Measurements from ENCODE around the gene SLC4A2.
A peak's percentile ranks its signal among the peaks of the same experiment; 100 is the strongest.

Gene SLC4A2

GRCh38 chr7:151087245-151088018 is 28.0 kb downstream of the SLC4A2 start (continued):
- TF ChIP-seq, protein P1, sequence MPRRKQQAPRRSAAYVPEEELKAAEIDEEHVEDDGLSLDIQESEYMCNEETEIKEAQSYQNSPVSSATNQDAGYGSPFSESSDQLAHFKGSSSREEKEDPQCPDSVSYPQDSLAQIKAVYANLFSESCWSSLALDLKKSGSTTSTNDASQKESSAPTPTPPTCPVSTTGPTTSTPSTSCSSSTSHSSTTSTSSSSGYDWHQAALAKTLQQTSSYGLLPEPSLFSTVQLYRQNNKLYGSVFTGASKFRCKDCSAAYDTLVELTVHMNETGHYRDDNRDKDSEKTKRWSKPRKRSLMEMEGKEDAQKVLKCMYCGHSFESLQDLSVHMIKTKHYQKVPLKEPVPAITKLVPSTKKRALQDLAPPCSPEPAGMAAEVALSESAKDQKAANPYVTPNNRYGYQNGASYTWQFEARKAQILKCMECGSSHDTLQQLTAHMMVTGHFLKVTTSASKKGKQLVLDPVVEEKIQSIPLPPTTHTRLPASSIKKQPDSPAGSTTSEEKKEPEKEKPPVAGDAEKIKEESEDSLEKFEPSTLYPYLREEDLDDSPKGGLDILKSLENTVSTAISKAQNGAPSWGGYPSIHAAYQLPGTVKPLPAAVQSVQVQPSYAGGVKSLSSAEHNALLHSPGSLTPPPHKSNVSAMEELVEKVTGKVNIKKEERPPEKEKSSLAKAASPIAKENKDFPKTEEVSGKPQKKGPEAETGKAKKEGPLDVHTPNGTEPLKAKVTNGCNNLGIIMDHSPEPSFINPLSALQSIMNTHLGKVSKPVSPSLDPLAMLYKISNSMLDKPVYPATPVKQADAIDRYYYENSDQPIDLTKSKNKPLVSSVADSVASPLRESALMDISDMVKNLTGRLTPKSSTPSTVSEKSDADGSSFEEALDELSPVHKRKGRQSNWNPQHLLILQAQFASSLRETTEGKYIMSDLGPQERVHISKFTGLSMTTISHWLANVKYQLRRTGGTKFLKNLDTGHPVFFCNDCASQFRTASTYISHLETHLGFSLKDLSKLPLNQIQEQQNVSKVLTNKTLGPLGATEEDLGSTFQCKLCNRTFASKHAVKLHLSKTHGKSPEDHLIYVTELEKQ (tag by site-specific recombination; IDR thresholded peaks at IDR 0.05; ENCODE audit: borderline replicate concordance), result no peak
- no peak for TF ChIP-seq ATF2 (tag by site-specific recombination; IDR thresholded peaks at IDR 0.05; ENCODE audit: low read depth)
- TF ChIP-seq ZNF362 (tag by site-specific recombination; IDR thresholded peaks at IDR 0.05), result no peak
- TF ChIP-seq ZNF292 (tag by site-specific recombination; IDR thresholded peaks at IDR 0.05; ENCODE audit: borderline replicate concordance, low read depth), result no peak
- no peak for TF ChIP-seq ZNF366 (tag by site-specific recombination; conservative IDR thresholded peaks at IDR 0.05)
- no peak; the same call in 1 of the 2 replicates for TF ChIP-seq ZNF629 (tag by site-specific recombination; IDR thresholded peaks at IDR 0.05)
- peak; percentile 96; the same call in 1 of the 2 replicates for TF ChIP-seq ZBTB20 (tag by site-specific recombination; IDR thresholded peaks at IDR 0.05)
- TF ChIP-seq ZNF2 (tag by site-specific recombination; IDR thresholded peaks at IDR 0.05), result peak; percentile 28; the same call in 1 of the 2 replicates
- peak; percentile 80 for TF ChIP-seq KLF9 (tag by site-specific recombination; IDR thresholded peaks at IDR 0.05; ENCODE audit: low read depth)
- 0 out of 2 replicates have a peak, but pooled peaks have one; percentile 3 for TF ChIP-seq KLF7 (tag by site-specific recombination; IDR thresholded peaks at IDR 0.05; ENCODE audit: borderline replicate concordance)
- TF ChIP-seq ZNF600 (tag by site-specific recombination; IDR thresholded peaks at IDR 0.05), result peak; percentile 81; the same call in 1 of the 2 replicates
- TF ChIP-seq ZNF792 (tag by site-specific recombination; IDR thresholded peaks at IDR 0.05), result no peak
- no peak for TF ChIP-seq ZNF677 (tag by site-specific recombination; IDR thresholded peaks at IDR 0.05)
- TF ChIP-seq, protein P2, sequence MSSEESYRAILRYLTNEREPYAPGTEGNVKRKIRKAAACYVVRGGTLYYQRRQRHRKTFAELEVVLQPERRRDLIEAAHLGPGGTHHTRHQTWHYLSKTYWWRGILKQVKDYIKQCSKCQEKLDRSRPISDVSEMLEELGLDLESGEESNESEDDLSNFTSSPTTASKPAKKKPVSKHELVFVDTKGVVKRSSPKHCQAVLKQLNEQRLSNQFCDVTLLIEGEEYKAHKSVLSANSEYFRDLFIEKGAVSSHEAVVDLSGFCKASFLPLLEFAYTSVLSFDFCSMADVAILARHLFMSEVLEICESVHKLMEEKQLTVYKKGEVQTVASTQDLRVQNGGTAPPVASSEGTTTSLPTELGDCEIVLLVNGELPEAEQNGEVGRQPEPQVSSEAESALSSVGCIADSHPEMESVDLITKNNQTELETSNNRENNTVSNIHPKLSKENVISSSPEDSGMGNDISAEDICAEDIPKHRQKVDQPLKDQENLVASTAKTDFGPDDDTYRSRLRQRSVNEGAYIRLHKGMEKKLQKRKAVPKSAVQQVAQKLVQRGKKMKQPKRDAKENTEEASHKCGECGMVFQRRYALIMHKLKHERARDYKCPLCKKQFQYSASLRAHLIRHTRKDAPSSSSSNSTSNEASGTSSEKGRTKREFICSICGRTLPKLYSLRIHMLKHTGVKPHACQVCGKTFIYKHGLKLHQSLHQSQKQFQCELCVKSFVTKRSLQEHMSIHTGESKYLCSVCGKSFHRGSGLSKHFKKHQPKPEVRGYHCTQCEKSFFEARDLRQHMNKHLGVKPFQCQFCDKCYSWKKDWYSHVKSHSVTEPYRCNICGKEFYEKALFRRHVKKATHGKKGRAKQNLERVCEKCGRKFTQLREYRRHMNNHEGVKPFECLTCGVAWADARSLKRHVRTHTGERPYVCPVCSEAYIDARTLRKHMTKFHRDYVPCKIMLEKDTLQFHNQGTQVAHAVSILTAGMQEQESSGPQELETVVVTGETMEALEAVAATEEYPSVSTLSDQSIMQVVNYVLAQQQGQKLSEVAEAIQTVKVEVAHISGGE (tag by site-specific recombination; conservative IDR thresholded peaks at IDR 0.05; ENCODE audit: low read depth), result peak; percentile 16; the same call in 1 of the 2 replicates
- TF ChIP-seq, protein P3, sequence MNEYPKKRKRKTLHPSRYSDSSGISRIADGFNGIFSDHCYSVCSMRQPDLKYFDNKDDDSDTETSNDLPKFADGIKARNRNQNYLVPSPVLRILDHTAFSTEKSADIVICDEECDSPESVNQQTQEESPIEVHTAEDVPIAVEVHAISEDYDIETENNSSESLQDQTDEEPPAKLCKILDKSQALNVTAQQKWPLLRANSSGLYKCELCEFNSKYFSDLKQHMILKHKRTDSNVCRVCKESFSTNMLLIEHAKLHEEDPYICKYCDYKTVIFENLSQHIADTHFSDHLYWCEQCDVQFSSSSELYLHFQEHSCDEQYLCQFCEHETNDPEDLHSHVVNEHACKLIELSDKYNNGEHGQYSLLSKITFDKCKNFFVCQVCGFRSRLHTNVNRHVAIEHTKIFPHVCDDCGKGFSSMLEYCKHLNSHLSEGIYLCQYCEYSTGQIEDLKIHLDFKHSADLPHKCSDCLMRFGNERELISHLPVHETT (tag by site-specific recombination; IDR thresholded peaks at IDR 0.05), result no peak
